GM18499 (cell line): Measurements from ENCODE around the gene RUSC2.
"Not testable (repeated sequence)": the region's sequence is repeated elsewhere in the genome, so short reads cannot be mapped to it uniquely, and the experiment has no call there.

Experiments used
- ATAC-seq: cut with Tn5 transposase; IDR thresholded peaks from one replicate; pipeline ENCODE4 v1.9.1; 2021; ENCODE audit warnings: moderate number of reproducible peaks; ENCODE audit not compliant: insufficient read depth, unreplicated experiment

Gene RUSC2

DNA sequence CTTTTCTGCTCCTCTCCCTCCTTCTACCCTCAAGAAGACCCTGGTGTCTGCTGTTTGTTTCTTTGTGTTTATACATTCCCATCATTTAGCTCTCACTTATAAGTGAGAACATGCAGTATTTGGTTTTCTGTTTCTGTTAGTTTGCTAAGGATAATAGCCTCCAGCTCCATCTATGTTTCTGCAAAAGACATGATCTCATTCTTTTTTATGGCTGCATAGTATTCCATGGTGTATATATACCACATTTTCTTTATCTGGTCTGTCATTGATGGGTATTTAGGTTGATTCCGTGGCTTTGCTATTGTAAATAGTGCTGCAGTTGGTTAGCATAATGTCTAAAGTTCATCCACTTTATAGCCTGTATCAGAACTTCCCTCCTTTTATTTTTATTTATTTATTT is 3.2 kb downstream of the RUSC2 start:
- ATAC-seq, result not testable (repeated sequence)

- ATAC-seq, result no peak
Observed at GRCh38 chr9:35495984-35496383, 6.1 kb downstream of the RUSC2 start.

- ATAC-seq, result not testable (repeated sequence)
Observed at GRCh38 chr9:35498245-35498644, 8.3 kb downstream of the RUSC2 start.

GRCh38 chr9:35499029-35499700 is 9.3 kb downstream of the RUSC2 start:
- ATAC-seq, result no peak

DNA sequence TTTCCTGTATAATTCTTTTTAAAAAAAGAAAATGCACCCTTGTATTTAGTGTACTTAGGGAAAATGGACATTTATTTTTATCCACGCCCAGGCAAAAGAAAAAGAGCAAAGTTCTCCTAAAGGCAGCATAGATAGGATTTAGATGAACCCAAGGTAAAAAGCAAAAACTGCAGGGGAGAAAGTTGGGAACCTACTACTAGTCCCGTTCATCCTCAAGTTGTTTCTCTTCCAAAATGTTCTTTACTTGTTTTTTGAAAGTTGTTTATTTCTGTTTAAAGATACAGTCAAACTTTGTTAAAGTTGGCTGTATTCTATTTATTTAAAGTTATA is 9.8 kb downstream of the RUSC2 start:
- no peak for ATAC-seq

GRCh38 chr9:35500130-35500748 is 10.3 kb downstream of the RUSC2 start:
- ATAC-seq, result no peak

DNA sequence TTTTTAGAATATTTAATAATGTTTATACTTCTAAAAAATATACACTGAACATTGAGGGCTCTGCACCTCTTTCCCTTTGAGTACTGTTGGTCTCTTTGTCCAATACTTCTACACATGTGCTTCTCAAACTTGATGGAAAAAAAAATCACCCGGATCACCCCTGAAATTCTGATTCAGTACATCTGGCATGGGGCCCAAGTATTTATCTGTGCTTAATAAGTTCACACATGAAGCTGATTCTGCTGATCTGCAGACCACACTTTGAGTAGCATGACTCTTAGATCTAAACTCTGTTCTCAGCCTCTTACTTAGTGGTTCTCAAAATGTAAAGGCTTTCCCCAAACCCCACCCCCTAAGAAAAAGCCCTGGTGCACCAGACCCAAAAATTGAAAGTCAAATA is 12.0 kb downstream of the RUSC2 start:
- ATAC-seq, result no peak

GRCh38 chr9:35506359-35506758 is 16.4 kb downstream of the RUSC2 start:
- no peak for ATAC-seq

- ATAC-seq, result no peak
Observed at GRCh38 chr9:35508069-35508468, 18.2 kb downstream of the RUSC2 start.

DNA sequence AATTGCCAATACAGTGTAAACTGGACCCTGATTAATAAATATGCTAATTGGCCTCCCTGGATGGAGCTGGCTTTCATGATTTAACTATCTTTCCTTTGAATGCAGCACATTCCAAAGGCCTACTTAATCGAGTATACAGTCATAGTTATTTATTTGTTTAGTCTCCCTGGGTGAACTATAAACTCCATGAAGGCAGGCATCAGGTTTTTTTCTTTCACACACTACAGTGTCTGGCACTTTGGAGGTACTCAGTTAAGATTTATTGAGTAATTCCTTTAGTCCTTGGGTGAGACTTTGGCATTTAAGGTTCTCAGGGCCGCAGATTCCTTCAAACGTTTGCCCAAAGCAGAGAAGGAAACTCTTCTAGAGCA is 20.5 kb downstream of the RUSC2 start:
- no peak for ATAC-seq

GRCh38 chr9:35510754-35511428 is 21.0 kb downstream of the RUSC2 start:
- ATAC-seq, result no peak

- ATAC-seq, result no peak
Observed at GRCh38 chr9:35511453-35511852, 21.5 kb downstream of the RUSC2 start.

DNA sequence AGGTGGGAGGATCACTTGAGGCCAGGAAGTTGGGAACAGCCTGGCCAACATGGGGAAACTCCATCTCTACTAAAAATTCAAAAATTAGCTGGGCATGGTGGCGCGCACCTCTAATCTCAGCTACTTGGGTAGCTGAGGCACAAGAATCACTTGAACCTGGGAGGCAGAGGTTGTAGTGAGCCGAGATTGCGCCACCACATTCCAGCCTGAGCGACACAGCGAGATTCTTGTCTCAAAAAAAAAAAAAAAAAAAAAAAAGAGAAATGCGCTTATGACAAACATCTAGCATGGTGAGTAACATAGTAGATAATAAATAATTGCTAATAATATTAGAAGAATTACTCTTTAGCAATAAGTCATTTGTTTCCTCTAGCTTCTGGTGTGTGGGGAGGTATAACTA is 25.9 kb downstream of the RUSC2 start:
- ATAC-seq, result no peak

- no peak for ATAC-seq
Observed at GRCh38 chr9:35516479-35516878, 26.6 kb downstream of the RUSC2 start.

DNA sequence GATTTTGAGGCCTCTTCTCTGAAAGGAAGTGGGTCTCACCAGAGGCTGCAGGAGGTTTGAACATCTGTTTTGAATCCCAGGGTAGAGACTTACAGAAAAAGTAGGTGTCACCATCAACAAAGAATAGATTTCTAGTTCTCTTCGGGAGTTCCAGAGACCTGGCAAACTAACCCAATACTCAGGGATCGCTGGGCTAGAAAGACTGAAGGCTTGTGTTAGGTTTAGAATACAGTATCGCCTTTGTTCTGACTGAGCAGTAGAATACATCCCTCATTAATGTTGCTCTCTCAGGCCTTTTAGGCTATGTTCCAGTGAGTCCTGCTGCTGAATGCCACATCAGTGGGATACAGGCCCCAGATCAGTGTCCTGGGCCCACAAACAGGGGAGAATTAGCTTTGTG is 27.2 kb downstream of the RUSC2 start:
- ATAC-seq, result no peak

- no peak for ATAC-seq
Observed at GRCh38 chr9:35517552-35518224, 27.8 kb downstream of the RUSC2 start.

- no peak for ATAC-seq
Observed at GRCh38 chr9:35518225-35518821, 28.4 kb downstream of the RUSC2 start.

DNA sequence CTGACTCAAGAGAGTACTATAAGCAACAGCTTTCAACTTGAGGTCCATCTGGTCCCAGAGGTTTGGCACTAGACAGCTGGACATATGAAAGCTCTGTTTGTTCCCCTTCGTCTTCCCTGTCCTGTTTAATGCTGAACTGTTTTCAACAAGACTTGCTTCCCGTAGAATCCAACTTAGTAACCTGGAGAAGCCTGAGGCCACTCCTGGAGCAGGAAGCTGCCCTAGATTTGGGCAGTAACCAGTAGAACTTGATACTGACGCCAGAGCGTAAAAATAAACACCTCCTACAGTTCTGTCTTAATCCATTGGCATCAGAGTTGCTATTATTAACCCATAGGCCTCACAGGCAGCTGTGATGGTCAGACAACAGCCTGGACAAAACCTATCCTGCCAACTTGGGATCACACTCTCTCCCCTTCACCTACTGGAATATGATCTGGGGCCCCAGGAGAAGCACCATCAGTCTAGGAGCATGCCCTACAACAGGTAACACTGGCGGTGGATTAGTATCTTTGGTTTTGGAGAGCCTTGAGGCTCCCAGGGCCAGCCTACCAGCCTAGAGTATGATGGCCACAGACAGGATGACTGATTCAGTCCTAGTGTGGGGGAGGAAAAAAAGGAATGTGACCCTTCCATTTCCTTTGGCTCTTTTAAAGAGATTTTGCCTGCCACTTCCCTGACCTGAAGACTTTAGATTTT is 29.2 kb downstream of the RUSC2 start:
- no peak for ATAC-seq

DNA sequence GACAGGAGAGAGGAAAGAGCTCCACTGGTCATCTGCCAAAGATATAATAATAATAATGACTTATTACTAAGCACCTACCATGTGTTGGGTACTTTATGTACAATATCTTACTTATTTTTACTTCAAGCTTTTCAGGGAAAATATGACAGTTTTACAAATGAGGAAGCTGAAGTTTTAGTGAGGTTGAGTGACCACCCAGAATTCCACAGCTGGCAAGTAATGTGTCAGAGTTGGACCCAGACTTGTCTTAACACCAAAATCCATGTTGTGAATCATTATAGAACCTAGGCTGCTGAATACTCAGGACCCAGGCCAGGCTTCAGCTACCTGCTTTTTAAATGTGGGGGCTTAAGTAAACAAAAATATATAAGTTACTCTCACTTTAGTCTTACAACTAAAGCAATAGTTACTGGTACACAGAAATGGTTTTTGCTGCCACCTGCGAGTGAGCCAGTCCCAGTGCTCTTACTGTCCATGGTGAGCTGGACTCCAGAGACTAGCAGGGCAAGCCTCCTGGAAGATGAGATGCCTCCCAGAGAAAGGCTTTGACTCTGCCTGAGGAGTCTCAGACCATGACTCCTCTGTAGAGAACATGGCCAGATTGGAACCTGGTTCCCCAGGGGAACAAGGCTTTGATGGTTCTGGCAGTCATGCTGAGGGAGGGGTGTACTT is 29.9 kb downstream of the RUSC2 start:
- no peak for ATAC-seq

- no peak for ATAC-seq
Observed at GRCh38 chr9:35520364-35520710, 30.4 kb downstream of the RUSC2 start.
